ENCODE results near the gene MIF4GD. TPM values are rescaled to one million over a fixed set of nuclear protein-coding genes. Genes with fewer than 3 reads are reported as not detected.
"Not testable (repeated sequence)": the region's sequence is repeated elsewhere in the genome, so short reads cannot be mapped to it uniquely, and the experiment has no call there.

MIF4GD gene
- polyA plus RNA-seq, 10 donors, result 11.0 to 15.0 (median 13.1) TPM

- peak; percentile 95 to 99 (median 97) for DNase-seq
Observed at GRCh38 chr17:75261336-75262111, 9.5 kb downstream of the MIF4GD start, which contains the start of the genes GGA3 and MRPS7. Gene GGA3 (minus strand): TSS chr17:75261606. CDS start chr17:75261587, 19 bp downstream. Gene MRPS7 (plus strand): TSS chr17:75261879. CDS start chr17:75261901, 22 bp downstream.

GRCh38 chr17:75260641-75261335 is 10.2 kb downstream of the MIF4GD start:
- DNase-seq, result no peak

GRCh38 chr17:75257228-75257627 is 13.8 kb downstream of the MIF4GD start:
- DNase-seq, result not testable (repeated sequence)

- DNase-seq, result not testable (repeated sequence)
Observed at GRCh38 chr17:75255954-75256698, 14.9 kb downstream of the MIF4GD start.

GRCh38 chr17:75252039-75252816 is 18.8 kb downstream of the MIF4GD start:
- DNase-seq, result no peak

- peak in 1 of 3 donors; percentile 39 for DNase-seq
Observed at GRCh38 chr17:75250009-75250471, 21.0 kb downstream of the MIF4GD start.

- no peak for DNase-seq
Observed at GRCh38 chr17:75249564-75249963, 21.5 kb downstream of the MIF4GD start.

- DNase-seq, result no peak
Observed at GRCh38 chr17:75246404-75246803, 24.6 kb downstream of the MIF4GD start.

- DNase-seq, result no peak
Observed at GRCh38 chr17:75245011-75245410, 26.0 kb downstream of the MIF4GD start.

GRCh38 chr17:75244133-75244866 is 26.7 kb downstream of the MIF4GD start:
- no peak for DNase-seq

GRCh38 chr17:75242461-75243042 is 28.5 kb downstream of the MIF4GD start:
- no peak for DNase-seq

GRCh38 chr17:75241996-75242460 is 29.0 kb downstream of the MIF4GD start:
- DNase-seq, result no peak

GRCh38 chr17:75241502-75241901 is 29.5 kb downstream of the MIF4GD start:
- no peak for DNase-seq

GRCh38 chr17:75241143-75241430 is 29.9 kb downstream of the MIF4GD start:
- DNase-seq, result no peak

- DNase-seq, result peak in 1 of 3 donors; percentile 32
Observed at GRCh38 chr17:75240394-75241142, 30.5 kb downstream of the MIF4GD start.

- no peak for DNase-seq
Observed at GRCh38 chr17:75239778-75240393, 31.1 kb downstream of the MIF4GD start.

- no peak for DNase-seq
Observed at GRCh38 chr17:75239214-75239613, 31.8 kb downstream of the MIF4GD start.

GRCh38 chr17:75238684-75239191 is 32.3 kb downstream of the MIF4GD start:
- DNase-seq, result peak in 1 of 3 donors; percentile 70
